ENCODE results near the gene MYOCD.

MYOCD gene

GRCh38 chr17:12813664-12814063 lies 148.0 kb downstream of the MYOCD start:
- no peak for DNase-seq
- in situ Hi-C loops (cut with MboI; ENCODE audit: low pct_unique_long_range_greater_than_20kb, low sequenced_read_pairs) = no loop called here

GRCh38 chr17:12814718-12815117 lies 149.0 kb downstream of the MYOCD start:
- in situ Hi-C loops (cut with MboI; ENCODE audit: low pct_unique_long_range_greater_than_20kb, low sequenced_read_pairs) = no loop called here
- no peak for DNase-seq

GRCh38 chr17:12815642-12816141 lies 150.0 kb downstream of the MYOCD start:
- in situ Hi-C loops (cut with MboI; ENCODE audit: low pct_unique_long_range_greater_than_20kb, low sequenced_read_pairs) = no loop called here
- DNase-seq = peak; percentile 89
